Nephron progenitor cell (in vitro differentiated cells): ENCODE results near the gene ZFPM1.

Experiments
- DNase-seq: peaks from one replicate; pipeline ENCODE4 v3.0.0; 2021
- H3K27ac Mint-ChIP-seq: 2 replicates; pipeline ENCODE4 v1.8.0; 2021; ENCODE audit warnings: mild to moderate bottlenecking, moderate library complexity, mixed read lengths
- H3K27me3 Mint-ChIP-seq: 2 replicates; pipeline ENCODE4 v1.8.0; 2021; ENCODE audit warnings: mild to moderate bottlenecking, low read depth, mixed read lengths; ENCODE audit not compliant: poor library complexity
- H3K36me3 Mint-ChIP-seq: 2 replicates; pipeline ENCODE4 v1.8.0; 2021; ENCODE audit warnings: low read depth, mixed read lengths
- H3K4me1 Mint-ChIP-seq: 2 replicates; pipeline ENCODE4 v1.8.0; 2021; ENCODE audit warnings: mixed read lengths
- H3K4me3 Mint-ChIP-seq: 2 replicates; pipeline ENCODE4 v1.8.0; 2021; ENCODE audit warnings: mild to moderate bottlenecking, moderate library complexity, mixed read lengths
- H3K9me3 Mint-ChIP-seq: 2 replicates; pipeline ENCODE4 v1.8.0; 2021; ENCODE audit warnings: mild to moderate bottlenecking, moderate library complexity, mixed read lengths
- CTCF ChIP-seq: fragments of 200-600 bp; sonication (generic); IDR thresholded peaks from 2 replicates; pipeline ENCODE4 v1.5.0; 2021; ENCODE audit warnings: antibody characterized with exemption

The ZFPM1 gene

DNA sequence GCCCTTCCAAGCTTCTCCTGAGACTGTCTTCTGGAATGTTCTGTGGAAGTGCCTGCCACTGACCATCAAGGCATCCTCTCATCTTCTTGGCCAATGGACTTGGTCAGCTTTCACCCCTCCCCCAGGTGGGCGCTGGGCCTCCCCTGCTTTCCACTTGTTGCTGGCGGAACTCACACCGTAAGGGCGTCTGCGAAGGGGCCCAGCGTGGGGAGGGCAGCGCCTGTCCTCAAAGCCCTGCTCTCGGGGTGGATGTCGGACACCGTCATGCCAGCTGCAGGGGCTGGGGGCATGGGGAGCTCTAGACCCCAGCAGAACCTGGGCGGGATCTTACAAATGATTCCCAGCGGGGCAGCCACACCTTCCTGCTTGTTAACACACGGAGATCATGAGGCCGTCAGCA is 11.6 kb upstream of the ZFPM1 start:
- peaks cover 8% of the 10 kb centered on the region for H3K4me1 Mint-ChIP-seq
- peaks cover 3% of the 10 kb centered on the region for H3K27me3 Mint-ChIP-seq
- H3K36me3 Mint-ChIP-seq: no peaks in the 10 kb centered on the region
- no peak for DNase-seq
- H3K4me3 Mint-ChIP-seq: no peak overlapping the region
- TF ChIP-seq CTCF: no peak
- no peak overlapping the region for H3K27ac Mint-ChIP-seq
- no peaks in the 10 kb centered on the region for H3K9me3 Mint-ChIP-seq

- no peaks in the 10 kb centered on the region for H3K9me3 Mint-ChIP-seq
- DNase-seq: no peak
- no peak for TF ChIP-seq CTCF
- peaks cover 9% of the 10 kb centered on the region for H3K4me1 Mint-ChIP-seq
- no peak overlapping the region for H3K27ac Mint-ChIP-seq
- H3K36me3 Mint-ChIP-seq: no peaks in the 10 kb centered on the region
- no peak overlapping the region for H3K4me3 Mint-ChIP-seq
- peaks cover 3% of the 10 kb centered on the region for H3K27me3 Mint-ChIP-seq
Observed at GRCh38 chr16:88442383-88442726, 10.7 kb upstream of the ZFPM1 start.

DNA sequence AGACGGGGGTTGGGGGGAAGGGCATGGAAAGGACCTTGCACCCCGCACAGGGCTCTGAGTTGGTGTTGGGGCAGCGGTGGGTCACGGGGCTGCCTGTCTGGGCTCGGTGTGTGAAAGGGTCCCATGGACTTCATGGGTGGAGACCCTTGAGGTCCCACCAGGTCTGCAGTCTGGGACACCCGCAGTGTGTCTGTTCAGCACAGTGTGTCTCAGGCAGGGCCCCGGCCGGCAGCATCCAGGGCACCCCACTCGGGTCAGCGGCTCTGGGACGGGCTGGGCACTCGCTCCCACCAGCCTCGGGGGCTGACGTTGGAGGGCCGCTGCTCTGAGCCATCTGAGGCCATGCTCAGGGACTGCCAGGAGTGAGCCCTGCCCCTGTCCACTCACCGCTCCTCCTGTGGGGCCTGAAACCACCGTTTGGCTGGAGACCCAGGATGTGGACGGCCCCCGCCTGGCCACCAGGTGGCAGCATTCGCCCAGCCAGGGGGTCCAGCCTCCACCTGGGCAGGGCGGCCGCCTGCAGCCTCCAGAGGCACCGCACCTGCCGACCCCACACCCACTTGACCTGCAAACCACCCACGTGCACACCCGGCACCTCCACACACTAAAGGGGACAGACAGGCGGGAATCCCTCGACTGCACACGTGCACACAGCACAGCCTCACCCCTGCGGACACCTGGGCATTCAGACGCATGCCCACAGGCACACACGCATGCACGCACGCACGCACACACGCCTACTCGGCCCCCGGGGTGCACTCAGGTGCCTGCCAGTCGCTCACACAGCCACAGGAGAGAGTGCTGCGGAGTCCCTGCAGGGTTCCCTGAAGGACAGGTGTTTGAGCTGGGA is 10.1 kb upstream of the ZFPM1 start:
- Mint-ChIP-seq H3K4me1 (peaks cover 9% of the 10 kb centered on the region), H3K4me3 (no peak overlapping the region), H3K9me3 (no peaks in the 10 kb centered on the region), H3K27me3 (peaks cover 5% of the 10 kb centered on the region), H3K36me3 (no peaks in the 10 kb centered on the region), H3K27ac (no peak overlapping the region)
- TF ChIP-seq CTCF: peak; percentile 93
- DNase-seq: peak; percentile 89

DNA sequence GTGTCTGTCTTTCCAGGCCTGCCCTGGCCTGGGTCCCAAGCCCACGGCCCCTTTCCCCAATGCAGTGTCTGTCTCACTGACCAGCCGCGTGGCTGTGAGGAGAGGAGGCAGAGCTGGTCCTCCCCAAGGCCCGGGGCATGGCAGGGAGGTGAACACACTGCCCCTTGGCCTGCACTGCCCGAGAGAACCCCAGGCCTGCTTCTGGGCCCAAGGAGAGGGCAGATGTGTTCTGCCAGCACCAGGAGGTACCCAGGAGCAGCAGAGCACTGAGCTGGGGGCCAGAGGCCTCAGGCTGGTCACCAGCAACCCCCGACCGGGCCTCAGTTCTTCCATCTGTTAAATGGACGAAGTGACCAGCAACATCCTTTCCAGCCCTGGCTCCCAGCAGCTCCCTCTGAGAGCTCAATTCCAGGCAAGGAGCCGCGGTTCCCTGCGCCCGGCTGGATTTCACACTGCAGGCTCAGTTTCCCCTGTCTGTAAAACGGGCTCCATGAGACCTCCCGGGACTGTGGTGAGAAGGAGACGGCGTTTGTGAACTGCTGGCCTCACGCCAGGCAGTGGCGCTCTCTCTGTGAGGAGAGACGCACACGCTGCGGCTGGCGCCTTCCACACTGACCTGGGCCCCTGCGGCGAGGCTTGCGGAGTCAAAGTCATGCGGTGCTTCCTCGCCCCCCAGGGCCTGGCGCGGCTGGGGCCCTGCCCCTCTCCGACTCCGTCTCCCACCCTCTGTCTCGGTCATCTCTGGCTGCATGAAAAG is 8.1 kb upstream of the ZFPM1 start:
- Mint-ChIP-seq H3K9me3 (no peaks in the 10 kb centered on the region), H3K36me3 (no peaks in the 10 kb centered on the region)
- DNase-seq: no peak

GRCh38 chr16:88445583-88445960 is 7.5 kb upstream of the ZFPM1 start:
- no peak overlapping the region for H3K27ac Mint-ChIP-seq
- no peak for DNase-seq
- peaks cover 21% of the 10 kb centered on the region for H3K4me1 Mint-ChIP-seq
- peaks cover 6% of the 10 kb centered on the region for H3K27me3 Mint-ChIP-seq
- no peaks in the 10 kb centered on the region for H3K9me3 Mint-ChIP-seq
- no peak for TF ChIP-seq CTCF
- no peaks in the 10 kb centered on the region for H3K36me3 Mint-ChIP-seq
- no peak overlapping the region for H3K4me3 Mint-ChIP-seq

More for the DNA sequence above, 8.1 kb upstream of the ZFPM1 start:
- Mint-ChIP-seq H3K27ac (no peak overlapping the region), H3K27me3 (peaks cover 6% of the 10 kb centered on the region), H3K4me1 (peaks cover 21% of the 10 kb centered on the region), H3K4me3 (no peak overlapping the region)
- TF ChIP-seq CTCF: no peak
